GM06990 (cell line): ENCODE results near the gene FKBP9.

Experiments used
- DNase-seq: peaks from one replicate; pipeline ENCODE4 v3.0.0-alpha.2; 2011; ENCODE audit not compliant: insufficient read length; ENCODE audit errors: extremely low read depth
- H3K27me3 ChIP-seq: replicated peaks from 2 replicates; pipeline ENCODE4 v1.6.0; 2011; ENCODE audit warnings: low read length; ENCODE audit not compliant: control insufficient read depth, insufficient read depth
- H3K36me3 ChIP-seq: 2 replicates; pipeline ENCODE4 v1.5.1; 2011; ENCODE audit warnings: low read length; ENCODE audit not compliant: control insufficient read depth, insufficient read depth
- H3K4me3 ChIP-seq: replicated peaks from 2 replicates; pipeline ENCODE4 v1.5.1; 2011; ENCODE audit warnings: low read depth, mild to moderate bottlenecking, control low read depth, low read length
- CTCF ChIP-seq: IDR thresholded peaks from 2 replicates; pipeline ENCODE4 v1.5.1; 2011; ENCODE audit warnings: low read length, control low read depth, mild to moderate bottlenecking, inconsistent platforms; ENCODE audit not compliant: insufficient read depth, poor library complexity, severe bottlenecking

Gene FKBP9

GRCh38 chr7:33044401-33044718 lies 87.1 kb downstream of the FKBP9 start:
- Histone ChIP-seq H3K27me3 (no peaks in the 10 kb centered on the region), H3K36me3 (no peaks in the 10 kb centered on the region; the same call in 1 of the 2 replicates), H3K4me3 (no peak overlapping the region)
- no peak for DNase-seq
- no peak for TF ChIP-seq CTCF

- Histone ChIP-seq H3K27me3 (no peaks in the 10 kb centered on the region), H3K36me3 (no peaks in the 10 kb centered on the region; the same call in 1 of the 2 replicates), H3K4me3 (no peak overlapping the region)
- DNase-seq, result peak; percentile 29
- TF ChIP-seq CTCF, result no peak
These were observed 87.7 kb downstream of the FKBP9 start for GRCh38 chr7:33044986-33045385.

- no peaks in the 10 kb centered on the region for H3K27me3 ChIP-seq
- no peaks in the 10 kb centered on the region; the same call in 1 of the 2 replicates for H3K36me3 ChIP-seq
- TF ChIP-seq CTCF, result no peak
- H3K4me3 ChIP-seq, result no peak overlapping the region
- DNase-seq, result no peak
These were observed 91.0 kb downstream of the FKBP9 start for GRCh38 chr7:33048257-33048656.

- Histone ChIP-seq H3K36me3 (no peaks in the 10 kb centered on the region; the same call in 1 of the 2 replicates), H3K4me3 (no peak overlapping the region), H3K27me3 (no peaks in the 10 kb centered on the region)
- no peak for DNase-seq
- no peak for TF ChIP-seq CTCF
These were observed 91.5 kb downstream of the FKBP9 start for GRCh38 chr7:33048704-33049103.

- H3K27me3 ChIP-seq, result no peaks in the 10 kb centered on the region
- no peak overlapping the region for H3K4me3 ChIP-seq
- peak; percentile 61 for TF ChIP-seq CTCF
- H3K36me3 ChIP-seq, result no peaks in the 10 kb centered on the region; the same call in 1 of the 2 replicates
- no peak for DNase-seq
These were observed 93.5 kb downstream of the FKBP9 start for GRCh38 chr7:33050535-33051318.
